Measurements from ENCODE around the gene CDKAL1.
"Not testable (repeated sequence)": the region's sequence is repeated elsewhere in the genome, so short reads cannot be mapped to it uniquely, and the experiment has no call there.

The CDKAL1 gene

GRCh38 chr6:20892365-20892764, 358.1 kb downstream of the CDKAL1 start:
- no peak for DNase-seq

- no peak for DNase-seq
Measured at GRCh38 chr6:20893412-20893811, 359.2 kb downstream of the CDKAL1 start.

- DNase-seq, result no peak
Measured at GRCh38 chr6:20900389-20901160, 366.3 kb downstream of the CDKAL1 start.

GRCh38 chr6:20905377-20905776, 371.1 kb downstream of the CDKAL1 start:
- DNase-seq, result no peak

GRCh38 chr6:20906945-20907344, 372.7 kb downstream of the CDKAL1 start:
- DNase-seq, result no peak

- no peak for DNase-seq
Measured at GRCh38 chr6:20907486-20908071, 373.3 kb downstream of the CDKAL1 start.

- DNase-seq, result no peak
Measured at GRCh38 chr6:20909621-20910020, 375.4 kb downstream of the CDKAL1 start.

- DNase-seq, result no peak
Measured at GRCh38 chr6:20911712-20912111, 377.5 kb downstream of the CDKAL1 start.

GRCh38 chr6:20915156-20915555, 380.9 kb downstream of the CDKAL1 start:
- DNase-seq, result no peak

- DNase-seq, result no peak
Measured at GRCh38 chr6:20915626-20916025, 381.4 kb downstream of the CDKAL1 start.

GRCh38 chr6:20916086-20916485, 381.8 kb downstream of the CDKAL1 start:
- no peak for DNase-seq

GRCh38 chr6:20918868-20919267, 384.6 kb downstream of the CDKAL1 start:
- no peak for DNase-seq

- no peak for DNase-seq
Measured at GRCh38 chr6:20919677-20920385, 385.6 kb downstream of the CDKAL1 start.

- no peak for DNase-seq
Measured at GRCh38 chr6:20921578-20921977, 387.3 kb downstream of the CDKAL1 start.

GRCh38 chr6:20922743-20923142, 388.5 kb downstream of the CDKAL1 start:
- DNase-seq, result no peak

GRCh38 chr6:20924094-20924493, 389.8 kb downstream of the CDKAL1 start:
- DNase-seq, result not testable (repeated sequence)

GRCh38 chr6:20924911-20925543, 390.8 kb downstream of the CDKAL1 start:
- no peak for DNase-seq

- no peak for DNase-seq
Measured at GRCh38 chr6:20927130-20927860, 393.0 kb downstream of the CDKAL1 start.

- no peak for DNase-seq
Measured at GRCh38 chr6:20929283-20929682, 395.0 kb downstream of the CDKAL1 start.

- DNase-seq, result no peak
Measured at GRCh38 chr6:20931093-20931492, 396.8 kb downstream of the CDKAL1 start.

- no peak for DNase-seq
Measured at GRCh38 chr6:20931772-20932171, 397.5 kb downstream of the CDKAL1 start.

- no peak for DNase-seq
Measured at GRCh38 chr6:20932284-20932683, 398.0 kb downstream of the CDKAL1 start.
